Measurements from ENCODE around the gene PRRX2. TPM values are rescaled to one million over a fixed set of nuclear protein-coding genes. Genes with fewer than 3 reads are reported as not detected.

The PRRX2 gene
- total and polyA plus RNA-seq, 2 of the 13 experiments (the other 11 are each of a cell fraction or from before 2014, with no cell fraction given), result 0.05 TPM; not detected in 1

DNA sequence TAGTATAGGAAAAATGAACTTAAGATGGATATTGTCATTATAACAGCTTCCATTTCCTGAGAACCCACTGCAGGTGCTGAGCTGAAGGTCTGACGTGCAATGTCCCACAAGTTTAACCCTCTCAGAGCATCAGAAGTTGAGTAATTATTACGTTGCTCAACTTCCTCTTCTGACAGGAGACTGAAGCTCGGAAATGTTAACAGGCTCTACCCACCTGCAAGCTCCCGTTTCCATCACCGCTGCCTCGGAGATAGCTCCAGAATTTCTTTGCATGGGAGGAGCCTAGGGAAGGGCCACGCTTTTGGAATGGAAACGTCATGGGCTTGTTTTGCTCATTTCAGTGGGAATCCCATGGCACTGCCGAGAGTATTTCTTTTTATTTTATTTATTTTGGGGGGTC, 40.5 kb upstream of the PRRX2 start (continued):
- TF ChIP-seq, protein P1, sequence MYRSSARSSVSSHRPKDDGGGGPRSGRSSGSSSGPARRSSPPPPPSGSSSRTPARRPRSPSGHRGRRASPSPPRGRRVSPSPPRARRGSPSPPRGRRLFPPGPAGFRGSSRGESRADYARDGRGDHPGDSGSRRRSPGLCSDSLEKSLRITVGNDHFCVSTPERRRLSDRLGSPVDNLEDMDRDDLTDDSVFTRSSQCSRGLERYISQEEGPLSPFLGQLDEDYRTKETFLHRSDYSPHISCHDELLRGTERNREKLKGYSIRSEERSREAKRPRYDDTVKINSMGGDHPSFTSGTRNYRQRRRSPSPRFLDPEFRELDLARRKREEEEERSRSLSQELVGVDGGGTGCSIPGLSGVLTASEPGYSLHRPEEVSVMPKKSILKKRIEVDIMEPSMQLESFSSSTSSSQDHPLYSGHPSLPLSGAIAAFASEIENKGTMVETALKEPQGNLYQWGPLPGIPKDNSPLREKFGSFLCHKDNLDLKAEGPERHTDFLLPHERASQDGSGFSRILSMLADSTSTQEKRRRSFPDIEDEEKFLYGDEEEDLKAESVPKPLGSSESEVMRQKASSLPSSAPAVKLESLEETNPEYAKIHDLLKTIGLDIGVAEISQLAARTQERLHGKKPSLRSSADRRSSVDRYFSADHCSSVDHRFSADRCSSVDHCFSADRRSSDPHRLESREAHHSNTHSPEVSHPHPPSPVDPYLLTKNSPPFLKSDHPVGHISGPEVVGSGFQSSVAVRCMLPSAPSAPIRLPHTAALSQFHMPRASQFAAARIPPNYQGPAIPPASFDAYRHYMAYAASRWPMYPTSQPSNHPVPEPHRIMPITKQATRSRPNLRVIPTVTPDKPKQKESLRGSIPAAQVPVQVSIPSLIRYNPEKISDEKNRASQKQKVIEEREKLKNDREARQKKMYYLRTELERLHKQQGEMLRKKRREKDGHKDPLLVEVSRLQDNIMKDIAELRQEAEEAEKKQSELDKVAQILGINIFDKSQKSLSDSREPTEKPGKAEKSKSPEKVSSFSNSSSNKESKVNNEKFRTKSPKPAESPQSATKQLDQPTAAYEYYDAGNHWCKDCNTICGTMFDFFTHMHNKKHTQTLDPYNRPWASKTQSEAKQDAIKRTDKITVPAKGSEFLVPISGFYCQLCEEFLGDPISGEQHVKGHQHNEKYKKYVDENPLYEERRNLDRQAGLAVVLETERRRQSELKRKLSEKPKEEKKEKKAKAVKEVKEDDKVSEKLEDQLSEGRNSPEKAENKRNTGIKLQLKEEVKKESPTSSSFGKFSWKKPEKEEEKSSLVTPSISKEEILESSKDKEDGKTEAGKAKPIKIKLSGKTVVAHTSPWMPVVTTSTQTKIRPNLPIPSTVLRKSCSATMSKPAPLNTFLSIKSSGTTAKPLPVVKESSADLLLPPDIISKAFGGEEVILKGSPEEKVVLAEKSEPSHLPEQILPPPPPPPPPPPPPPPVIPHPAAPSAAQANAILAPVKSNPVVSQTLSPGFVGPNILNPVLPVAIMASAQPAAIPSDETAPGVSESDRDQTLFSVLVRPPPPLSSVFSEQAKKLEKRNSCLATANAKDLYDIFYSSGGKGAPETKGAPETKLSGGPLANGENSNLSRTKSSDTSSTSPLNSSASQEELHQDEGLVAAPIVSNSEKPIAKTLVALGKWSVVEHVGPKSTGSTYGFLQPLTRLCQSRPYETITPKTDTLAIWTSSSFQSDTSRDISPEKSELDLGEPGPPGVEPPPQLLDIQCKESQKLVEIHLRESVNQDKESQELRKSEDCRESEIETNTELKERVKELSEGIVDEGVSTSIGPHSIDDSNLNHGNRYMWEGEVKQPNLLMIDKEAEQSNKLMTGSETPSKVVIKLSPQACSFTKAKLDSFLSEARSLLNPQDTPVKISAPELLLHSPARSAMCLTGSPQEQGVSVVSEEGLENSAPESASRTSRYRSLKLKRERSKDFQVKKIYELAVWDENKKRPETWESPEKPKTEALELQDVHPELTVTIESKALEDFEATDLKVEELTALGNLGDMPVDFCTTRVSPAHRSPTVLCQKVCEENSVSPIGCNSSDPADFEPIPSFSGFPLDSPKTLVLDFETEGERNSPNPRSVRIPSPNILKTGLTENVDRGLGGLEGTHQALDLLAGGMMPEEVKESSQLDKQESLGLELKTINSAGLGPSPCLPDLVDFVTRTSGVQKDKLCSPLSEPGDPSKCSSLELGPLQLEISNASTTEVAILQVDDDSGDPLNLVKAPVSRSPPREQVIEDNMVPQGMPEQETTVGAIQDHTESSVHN (CRISPR knock-in tag; IDR thresholded peaks at IDR 0.05), result no peak
- TF ChIP-seq, protein P2, sequence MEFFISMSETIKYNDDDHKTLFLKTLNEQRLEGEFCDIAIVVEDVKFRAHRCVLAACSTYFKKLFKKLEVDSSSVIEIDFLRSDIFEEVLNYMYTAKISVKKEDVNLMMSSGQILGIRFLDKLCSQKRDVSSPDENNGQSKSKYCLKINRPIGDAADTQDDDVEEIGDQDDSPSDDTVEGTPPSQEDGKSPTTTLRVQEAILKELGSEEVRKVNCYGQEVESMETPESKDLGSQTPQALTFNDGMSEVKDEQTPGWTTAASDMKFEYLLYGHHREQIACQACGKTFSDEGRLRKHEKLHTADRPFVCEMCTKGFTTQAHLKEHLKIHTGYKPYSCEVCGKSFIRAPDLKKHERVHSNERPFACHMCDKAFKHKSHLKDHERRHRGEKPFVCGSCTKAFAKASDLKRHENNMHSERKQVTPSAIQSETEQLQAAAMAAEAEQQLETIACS (CRISPR knock-in tag; IDR thresholded peaks at IDR 0.05), result no peak
- TF ChIP-seq, protein P3, sequence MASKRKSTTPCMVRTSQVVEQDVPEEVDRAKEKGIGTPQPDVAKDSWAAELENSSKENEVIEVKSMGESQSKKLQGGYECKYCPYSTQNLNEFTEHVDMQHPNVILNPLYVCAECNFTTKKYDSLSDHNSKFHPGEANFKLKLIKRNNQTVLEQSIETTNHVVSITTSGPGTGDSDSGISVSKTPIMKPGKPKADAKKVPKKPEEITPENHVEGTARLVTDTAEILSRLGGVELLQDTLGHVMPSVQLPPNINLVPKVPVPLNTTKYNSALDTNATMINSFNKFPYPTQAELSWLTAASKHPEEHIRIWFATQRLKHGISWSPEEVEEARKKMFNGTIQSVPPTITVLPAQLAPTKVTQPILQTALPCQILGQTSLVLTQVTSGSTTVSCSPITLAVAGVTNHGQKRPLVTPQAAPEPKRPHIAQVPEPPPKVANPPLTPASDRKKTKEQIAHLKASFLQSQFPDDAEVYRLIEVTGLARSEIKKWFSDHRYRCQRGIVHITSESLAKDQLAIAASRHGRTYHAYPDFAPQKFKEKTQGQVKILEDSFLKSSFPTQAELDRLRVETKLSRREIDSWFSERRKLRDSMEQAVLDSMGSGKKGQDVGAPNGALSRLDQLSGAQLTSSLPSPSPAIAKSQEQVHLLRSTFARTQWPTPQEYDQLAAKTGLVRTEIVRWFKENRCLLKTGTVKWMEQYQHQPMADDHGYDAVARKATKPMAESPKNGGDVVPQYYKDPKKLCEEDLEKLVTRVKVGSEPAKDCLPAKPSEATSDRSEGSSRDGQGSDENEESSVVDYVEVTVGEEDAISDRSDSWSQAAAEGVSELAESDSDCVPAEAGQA (IDR thresholded peaks at IDR 0.05; ENCODE audit: low read depth), result peak; percentile 76; the same call in 1 of the 2 replicates
- TF ChIP-seq, protein P3 (CRISPR knock-in tag; IDR thresholded peaks at IDR 0.05; ENCODE audit: borderline replicate concordance), result no peak
- TF ChIP-seq, protein P4, sequence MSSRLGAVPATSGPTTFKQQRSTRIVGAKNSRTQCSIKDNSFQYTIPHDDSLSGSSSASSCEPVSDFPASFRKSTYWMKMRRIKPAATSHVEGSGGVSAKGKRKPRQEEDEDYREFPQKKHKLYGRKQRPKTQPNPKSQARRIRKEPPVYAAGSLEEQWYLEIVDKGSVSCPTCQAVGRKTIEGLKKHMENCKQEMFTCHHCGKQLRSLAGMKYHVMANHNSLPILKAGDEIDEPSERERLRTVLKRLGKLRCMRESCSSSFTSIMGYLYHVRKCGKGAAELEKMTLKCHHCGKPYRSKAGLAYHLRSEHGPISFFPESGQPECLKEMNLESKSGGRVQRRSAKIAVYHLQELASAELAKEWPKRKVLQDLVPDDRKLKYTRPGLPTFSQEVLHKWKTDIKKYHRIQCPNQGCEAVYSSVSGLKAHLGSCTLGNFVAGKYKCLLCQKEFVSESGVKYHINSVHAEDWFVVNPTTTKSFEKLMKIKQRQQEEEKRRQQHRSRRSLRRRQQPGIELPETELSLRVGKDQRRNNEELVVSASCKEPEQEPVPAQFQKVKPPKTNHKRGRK (CRISPR knock-in tag; IDR thresholded peaks at IDR 0.05), result no peak
- TF ChIP-seq ZNF496 (CRISPR knock-in tag; IDR thresholded peaks at IDR 0.05; ENCODE audit: insufficient replicate concordance) (no peak), NFYC (CRISPR knock-in tag; IDR thresholded peaks at IDR 0.05) (no peak), ZBTB21 (CRISPR knock-in tag; IDR thresholded peaks at IDR 0.05) (peak; percentile 67; the same call in 1 of the 2 replicates), GLI4 (CRISPR knock-in tag; IDR thresholded peaks at IDR 0.05; ENCODE audit: borderline replicate concordance) (0 out of 2 replicates have a peak, but pooled peaks have one; percentile 42), ETV5 (CRISPR knock-in tag; IDR thresholded peaks at IDR 0.05; ENCODE audit: borderline replicate concordance) (peak; percentile 72), ZMYM2 (CRISPR knock-in tag; IDR thresholded peaks at IDR 0.05) (no peak)
- TF ChIP-seq, protein P5, sequence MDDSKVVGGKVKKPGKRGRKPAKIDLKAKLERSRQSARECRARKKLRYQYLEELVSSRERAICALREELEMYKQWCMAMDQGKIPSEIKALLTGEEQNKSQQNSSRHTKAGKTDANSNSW (CRISPR knock-in tag; IDR thresholded peaks at IDR 0.05; ENCODE audit: borderline replicate concordance), result no peak

Measured in HepG2 (cell line).